Measurements from ENCODE around the gene VWDE.

VWDE gene

DNA sequence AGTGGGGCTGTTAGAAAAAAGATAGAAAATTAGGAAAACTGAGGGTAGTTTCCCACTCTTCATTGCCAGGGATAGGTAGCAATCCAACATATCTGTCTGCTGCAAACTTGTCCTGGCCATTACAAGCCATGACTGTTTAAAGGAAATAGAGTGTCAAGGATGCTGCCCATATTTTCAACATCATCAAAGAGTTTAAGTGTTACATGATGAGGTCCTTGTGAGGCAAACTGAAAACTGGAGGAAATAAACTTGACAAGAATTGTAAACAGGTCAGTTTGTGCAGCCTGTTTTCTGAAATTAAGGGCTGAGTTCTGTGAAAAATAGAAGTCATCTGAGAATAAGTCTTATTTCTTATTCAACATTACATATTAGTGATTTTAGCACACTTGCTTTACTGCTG, 78.0 kb downstream of the VWDE start:
- DNase-seq = no peak

DNA sequence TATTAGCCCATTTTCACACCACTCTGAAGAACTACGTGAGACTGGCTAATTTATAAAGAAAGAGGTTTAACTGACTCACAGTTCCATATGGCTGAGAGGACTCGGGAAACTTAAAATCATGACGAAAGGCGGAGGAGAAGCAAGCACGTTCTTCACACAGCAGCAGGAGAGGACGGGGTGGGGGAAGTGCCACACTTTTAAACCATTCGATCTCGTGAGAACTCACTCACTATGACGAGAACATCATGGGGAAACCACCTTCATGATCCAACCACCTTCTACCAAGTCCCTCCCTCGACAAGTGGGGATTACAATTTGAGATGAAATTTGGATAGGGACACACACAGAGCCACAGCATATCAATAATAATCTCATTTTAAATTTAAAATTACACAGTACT, 80.2 kb downstream of the VWDE start:
- no peak for DNase-seq

DNA sequence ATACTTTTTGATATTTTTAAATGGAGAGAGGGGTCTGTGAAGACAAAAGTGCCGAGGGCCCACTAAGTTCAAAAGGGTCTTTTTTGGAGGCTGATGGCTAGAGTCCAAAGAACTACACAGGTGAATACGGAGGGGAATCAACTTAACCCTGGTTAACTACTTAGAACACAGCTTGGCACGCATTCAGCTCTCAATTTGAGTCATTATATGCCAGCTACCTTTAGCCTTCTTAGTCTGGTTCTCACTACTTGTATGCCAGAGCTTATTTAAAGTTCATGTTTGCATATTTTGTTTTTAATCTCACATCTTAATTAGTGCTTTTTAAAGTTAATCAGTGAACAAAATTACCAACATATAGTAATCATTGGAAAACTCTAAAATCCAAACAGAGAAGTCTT, 80.8 kb downstream of the VWDE start:
- DNase-seq = no peak

DNA sequence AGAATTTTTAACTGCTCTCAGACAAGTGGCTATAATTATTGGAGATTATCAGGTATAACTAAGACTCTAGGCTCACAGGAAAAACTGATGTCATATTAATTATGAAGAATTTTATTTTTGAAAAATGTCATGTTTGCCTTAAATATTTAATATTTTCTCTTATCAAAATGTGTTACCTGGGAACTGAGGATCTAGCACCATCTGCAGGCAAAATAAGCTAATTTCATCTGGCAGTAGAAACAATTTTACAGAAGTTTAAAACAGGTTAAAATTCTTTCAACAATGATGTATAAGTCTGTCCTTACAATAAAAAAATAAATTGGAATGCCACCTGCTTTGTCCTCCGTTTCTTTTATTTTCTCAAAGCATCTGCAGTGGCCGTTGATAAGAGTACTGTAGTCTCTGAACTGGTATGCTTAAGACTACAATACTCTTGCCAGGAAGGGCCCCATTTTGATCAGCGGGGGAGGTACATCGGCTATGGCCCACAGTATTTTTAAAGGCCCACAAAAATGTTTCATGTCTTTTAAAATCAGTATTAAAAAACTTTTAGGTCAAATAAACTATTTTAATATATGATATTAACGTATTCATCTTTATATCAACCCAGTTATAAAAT, 81.3 kb downstream of the VWDE start:
- no peak for DNase-seq

DNA sequence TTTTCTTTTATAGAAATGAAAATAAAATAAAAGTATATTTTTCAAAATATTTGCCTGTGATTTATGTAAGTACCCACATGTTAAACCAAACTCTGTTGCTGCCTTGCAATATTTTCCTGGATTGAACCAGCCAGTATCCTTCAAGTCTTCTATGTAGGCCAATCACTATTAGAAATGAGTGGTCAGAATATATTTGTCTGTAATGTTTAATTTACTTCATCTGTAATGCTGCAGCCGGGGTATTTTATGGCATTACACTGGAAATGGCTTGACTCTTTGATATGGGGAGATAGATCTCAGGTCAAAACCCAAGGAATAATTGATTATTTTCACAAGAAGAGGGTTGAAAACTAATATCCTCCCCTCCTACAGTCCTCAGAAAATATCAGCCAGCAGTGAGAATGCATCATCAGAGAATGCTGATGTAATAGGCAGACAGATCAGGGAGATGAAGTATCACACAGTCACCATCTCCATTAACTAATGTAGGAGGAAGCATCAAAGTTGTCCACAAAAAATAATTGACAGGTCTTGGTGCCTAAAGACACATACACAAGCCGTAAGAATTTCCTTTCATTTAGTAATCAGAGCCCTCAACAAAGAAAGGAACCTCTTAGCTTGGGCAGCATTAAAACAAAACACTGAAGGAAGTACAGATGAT, 82.5 kb downstream of the VWDE start:
- DNase-seq = no peak

DNA sequence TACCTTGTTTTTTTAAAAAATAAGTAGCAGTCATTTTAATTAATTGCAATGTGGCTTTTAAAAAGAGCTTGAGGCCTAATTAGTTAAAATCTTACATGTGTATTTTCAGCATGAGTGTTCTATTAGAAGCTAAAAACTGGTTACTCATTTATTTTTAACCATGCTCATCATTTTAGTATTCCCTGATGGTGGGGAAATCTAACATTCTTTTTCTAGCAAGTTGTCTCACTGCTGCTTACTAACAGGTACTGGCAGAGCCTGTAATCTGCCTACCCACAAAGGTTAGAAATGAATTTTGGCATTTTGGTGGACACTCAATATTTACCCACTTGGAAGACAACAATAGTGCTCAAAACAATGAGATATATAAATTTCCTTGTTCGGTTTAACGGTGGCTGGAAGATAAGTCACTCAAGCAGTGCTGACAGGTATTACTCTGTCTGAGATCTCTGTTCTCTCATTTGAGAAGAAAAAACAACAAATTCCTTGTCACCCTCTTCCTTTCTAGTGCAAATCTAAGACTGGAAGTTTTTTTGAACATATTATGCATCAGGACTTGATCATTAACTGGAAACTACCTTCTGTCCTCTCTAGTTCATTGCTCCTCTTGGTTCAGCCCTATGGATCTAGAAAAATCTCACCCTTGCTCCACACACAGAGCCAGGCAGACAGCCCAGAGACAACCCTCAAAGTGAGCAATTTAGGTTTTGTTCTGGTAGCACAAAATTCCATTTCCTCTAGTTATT, 83.3 kb downstream of the VWDE start:
- DNase-seq = no peak

DNA sequence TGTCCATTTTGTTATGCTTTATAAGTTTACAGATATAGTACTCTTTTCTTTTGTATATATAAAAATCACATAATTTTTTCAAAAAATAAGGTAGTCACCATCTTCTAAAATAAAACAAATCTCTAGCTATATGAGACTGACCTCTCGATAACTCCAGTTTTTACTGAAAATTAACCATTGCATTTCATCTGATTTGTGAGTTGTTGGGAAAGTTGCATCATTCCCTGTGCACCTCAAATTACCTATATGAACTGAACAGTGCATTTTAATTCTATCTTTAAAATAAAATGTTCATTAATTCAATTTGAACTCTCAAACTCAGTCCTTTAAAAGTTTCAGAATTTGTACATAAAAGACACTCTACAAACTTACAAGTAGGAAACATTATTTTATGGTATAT, 86.0 kb downstream of the VWDE start:
- DNase-seq = no peak

DNA sequence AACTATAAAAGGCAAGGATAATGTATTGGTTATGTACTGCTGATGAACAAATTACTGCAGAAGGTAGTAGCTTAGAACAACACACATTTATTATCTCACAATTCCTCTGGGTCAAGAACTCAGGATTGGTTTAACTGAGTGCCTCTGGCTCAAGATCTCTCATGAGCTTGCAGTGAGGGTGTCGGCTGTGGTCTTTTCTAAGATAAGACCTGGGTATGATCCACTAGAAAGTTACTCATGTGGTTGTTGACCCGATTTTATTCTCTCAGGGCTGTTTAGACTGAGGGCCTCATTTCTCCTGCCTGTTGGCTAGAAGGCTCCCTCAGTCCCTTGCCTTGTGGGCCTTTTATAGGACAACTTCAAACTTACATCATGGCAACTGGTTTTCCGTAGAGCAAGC, 86.7 kb downstream of the VWDE start:
- no peak for DNase-seq

DNA sequence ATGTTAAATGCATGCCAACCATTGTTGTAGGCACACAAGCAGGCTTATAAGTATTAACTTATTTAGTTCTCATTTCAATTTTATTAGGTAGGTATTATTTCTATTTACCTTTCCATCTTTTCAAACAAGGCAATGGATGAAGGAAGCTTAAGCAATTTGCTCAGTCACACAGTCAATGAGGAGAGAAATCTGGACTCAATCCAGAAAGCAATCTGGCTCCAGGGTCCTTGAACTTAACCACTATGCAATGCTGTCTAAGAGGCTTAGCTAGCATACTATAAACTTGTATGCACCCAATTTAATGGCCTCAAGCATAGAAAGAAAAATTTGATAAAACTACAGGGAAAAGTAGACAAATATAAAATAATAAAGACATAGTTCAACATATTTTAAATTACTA, 88.6 kb downstream of the VWDE start:
- DNase-seq = no peak

DNA sequence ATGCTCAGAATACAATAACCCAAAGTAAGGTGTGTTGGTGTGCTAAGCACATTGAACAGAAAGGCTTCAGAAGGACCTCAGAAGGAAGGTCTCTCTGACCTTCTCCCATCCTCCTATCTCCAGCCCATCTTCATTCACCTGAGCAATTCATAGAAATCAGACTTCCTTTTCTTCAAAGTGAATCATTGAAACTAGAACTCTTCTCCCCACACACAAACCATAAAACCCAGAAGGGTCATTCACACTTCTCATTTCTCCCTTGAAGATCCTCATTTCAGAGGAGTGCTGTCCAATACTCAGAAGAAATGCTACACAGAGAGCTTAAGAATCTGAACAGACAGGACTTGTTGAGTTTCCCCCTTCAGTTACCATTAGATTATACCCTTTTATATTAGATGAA, 89.5 kb downstream of the VWDE start:
- no peak for DNase-seq

DNA sequence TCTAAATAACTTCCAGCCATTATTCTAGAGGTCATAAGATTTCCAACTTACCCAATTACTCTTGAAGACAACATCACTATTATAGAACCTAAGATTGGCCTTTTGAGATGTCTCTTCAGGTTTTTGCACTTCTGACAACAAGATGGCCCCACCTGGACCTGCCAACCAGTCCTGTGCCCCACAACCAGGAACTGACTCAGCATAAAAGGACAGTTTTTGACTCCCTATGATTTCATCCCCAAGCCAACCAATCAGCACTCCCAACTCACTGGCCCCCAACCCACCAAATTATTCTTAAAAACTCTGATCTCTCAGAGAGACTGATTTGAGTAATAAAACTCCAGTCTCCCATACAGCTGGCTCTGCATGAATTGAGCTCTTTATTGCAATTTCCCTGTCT, 98.2 kb downstream of the VWDE start:
- no peak for DNase-seq

DNA sequence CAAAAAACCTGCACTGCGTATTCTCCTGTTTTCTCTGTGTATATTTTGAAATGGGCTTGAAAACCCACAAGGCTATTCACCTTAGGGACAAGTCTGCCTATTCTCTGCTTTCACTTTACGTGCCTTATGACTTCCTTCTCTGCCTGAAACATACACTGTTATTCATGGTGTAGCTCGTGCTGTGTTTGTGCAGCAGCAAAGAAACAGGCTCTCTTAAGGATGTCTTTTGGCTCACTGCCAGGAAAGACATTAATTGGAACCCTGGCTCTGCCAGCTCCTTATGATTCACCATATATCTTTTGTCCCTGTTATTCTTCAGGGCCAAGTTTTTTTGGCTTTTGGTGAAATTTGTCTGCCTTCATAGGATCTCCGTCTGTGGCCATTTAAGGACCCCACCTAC, 100.2 kb downstream of the VWDE start:
- DNase-seq = no peak

DNA sequence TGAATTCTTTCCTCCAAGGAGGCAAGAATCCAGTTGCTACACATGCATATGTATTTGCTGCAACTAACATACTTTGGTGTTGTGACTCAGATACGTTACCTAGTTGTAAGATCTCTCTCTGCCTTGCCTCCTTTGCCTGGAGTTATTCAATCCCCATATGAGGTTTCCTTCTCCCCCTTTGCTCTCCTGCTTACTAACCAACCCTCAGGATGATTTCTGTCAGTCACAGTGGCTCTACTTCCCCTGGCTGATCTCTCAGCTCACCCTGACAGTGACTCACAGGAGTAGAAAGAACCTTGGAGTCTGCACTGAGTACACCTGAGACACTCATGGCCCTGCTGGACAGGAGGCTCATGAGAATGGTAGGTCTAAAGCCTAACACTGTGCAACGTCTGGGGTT, 100.6 kb downstream of the VWDE start:
- DNase-seq = no peak

DNA sequence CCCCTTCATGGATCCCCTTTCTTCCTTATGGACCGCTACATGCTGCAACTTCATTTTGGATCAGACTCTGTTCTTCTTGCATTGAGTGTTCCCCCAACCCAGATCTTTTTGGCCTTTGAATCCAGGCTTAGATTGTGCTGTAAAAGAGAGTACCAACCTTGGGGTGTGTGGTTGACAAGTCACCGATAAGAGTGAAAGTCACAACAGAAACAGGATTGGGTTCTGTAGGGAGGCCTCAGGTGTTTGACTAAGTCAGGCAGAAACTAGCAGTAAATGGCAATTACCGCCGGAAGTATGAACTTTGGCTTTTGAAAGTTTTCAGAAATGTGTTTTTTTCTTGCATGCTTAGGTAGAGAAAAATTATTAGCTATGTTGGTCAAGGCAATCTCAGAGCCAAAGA, 103.2 kb downstream of the VWDE start:
- DNase-seq = no peak

DNA sequence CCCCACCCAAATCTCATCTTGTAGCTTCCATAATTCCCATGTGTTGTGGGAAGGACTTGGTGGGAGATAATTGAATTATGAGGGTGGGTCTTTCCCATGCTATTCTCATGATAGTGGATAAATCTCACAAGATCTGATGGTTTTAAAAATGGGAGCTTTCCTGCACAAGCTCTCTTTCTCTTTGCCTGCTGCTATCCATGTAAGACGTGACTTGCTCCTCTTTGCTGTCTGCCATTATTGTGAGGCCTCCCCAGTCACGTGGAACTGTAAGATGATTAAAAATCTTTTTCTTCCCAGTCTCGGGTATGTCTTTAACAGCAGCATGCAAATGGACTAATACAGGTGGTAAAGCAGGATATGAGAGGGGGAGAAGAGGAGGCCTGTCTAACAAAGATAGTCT, 104.3 kb downstream of the VWDE start:
- no peak for DNase-seq

DNA sequence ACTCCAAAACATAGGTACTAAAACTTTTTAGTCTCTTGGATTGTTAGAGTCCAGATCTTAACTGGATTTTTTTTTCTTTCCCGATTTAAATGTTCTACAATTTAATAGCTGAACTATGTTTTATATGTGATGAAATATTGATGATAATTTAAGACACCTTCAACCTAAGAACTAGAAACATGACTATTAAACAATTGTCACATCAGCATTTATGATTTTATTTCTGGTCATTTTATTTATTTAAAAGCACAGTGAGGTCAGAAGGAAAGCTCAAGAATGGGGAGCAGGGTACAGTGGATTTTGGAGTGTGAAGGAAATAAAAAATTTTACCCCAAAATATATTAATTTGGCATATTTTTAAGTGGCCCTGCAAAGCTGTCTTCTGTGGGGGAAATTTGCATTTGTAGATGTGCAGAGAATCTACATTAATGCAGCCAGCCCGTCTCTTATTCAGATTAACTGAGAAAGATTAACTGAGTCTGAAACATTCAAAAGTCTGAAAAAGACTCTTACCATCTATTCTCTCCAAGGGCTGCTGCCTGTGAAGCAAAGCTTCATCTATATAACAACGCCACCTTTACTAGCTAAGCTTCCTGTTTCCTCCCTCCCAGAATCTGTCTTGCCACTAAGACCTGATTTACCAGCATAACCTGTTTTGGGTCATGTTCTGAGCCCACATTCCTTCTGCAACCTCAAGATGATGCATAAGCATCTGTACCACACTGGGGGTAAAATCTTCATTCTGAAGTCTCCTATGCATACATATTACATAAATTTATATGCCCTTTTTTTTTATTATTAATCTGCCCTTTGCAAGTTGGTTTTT, 106.2 kb downstream of the VWDE start:
- DNase-seq = no peak

DNA sequence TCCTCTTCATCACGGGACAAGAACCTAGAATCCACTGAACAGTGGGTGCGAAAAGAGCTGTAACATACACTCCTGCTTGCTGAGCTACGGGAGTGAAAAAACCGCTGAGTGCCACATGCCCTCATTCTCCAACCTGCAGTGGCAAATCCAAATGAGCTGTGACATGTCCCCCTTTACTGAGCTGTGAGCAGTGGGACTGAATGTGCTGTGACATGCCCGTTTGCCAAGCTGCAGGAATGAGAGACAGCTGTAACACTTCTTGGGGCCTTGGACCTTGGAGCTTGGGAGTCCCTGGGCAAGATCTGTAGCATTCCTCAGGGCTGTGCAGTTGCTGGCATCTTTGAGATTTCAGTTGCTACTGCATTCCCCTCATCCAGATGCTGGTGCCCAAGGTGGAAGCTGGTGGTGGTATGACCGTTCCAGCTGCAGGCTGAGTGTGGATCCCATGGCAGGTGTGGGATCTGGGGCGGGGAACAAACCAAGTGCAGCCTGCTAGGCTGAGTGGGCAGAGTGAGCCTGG, 107.6 kb downstream of the VWDE start:
- DNase-seq = no peak

DNA sequence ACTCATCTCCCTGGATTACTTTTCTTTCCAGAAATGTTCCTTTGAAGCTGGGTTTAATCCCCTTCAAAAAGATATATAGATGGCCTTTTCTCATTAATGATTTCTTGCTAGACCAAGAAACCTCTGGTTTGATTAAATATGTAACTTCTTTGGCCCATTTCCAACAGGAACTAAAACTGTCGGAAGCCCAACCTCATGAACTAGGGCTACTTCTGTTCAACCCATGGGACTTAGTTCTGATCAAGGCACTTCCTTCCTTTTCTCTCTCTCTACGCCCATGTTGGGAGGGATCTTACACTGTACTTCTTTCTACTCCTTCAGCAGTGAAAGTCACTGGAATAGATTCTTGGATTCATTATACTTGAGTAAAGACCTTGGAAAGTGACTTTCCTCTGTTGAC, 109.0 kb downstream of the VWDE start:
- no peak for DNase-seq

DNA sequence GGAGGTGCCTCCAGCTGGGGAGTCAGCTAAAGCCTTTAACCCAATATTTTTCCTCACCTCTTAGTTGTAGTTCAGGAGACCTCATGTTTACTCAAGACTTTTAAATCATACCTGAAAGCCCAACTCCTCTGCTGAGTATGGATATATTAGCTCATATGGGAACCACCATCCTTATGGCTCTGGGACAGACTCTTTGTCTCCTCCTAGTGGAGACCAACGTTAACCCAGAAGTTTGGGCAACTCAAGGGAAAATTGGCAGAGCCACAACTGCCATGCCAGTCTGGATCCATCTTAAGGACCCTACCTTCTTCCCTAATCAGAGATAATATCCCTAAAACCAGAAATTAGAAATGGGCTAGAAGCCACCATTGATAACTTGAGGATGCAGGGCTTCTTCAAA, 111.8 kb downstream of the VWDE start:
- DNase-seq = no peak

DNA sequence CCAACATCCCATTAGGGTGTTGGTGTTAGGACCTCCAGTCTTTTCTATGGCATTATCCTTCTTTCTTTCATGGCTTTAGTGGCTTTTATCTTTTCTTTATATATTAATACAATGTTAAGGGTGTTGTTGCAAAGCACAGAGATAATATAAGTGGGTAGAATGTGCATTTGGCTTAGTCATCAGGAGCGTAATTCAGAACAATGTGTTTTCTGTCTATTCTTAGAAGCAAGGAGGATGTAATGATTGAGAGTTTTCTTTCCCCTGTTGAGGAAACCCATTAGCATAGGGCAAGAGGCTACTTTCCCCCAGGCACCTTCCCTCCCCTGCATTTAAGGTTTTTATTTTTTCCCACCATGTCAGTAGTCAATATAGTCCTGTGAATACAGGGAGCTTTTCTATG, 112.9 kb downstream of the VWDE start:
- no peak for DNase-seq

DNA sequence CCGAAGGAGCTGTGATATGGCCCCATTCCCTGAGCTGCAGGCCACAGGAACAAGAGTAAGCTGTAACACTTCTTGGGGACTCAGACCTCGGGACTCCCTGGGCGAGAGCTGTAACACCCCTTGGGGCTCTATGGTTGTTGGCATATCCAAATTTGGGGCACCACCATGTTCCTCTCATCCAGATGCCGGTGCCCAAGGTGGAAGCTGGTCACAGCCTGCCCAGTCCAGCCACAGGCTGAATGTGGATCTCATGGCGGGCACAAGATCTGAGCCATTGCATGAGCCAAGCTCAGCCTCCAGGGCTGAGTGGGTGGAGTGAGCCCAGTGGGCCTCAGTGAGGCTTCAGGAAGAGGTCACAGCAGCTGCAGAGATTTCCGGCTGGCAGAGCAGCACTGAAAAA, 113.7 kb downstream of the VWDE start:
- DNase-seq = no peak

DNA sequence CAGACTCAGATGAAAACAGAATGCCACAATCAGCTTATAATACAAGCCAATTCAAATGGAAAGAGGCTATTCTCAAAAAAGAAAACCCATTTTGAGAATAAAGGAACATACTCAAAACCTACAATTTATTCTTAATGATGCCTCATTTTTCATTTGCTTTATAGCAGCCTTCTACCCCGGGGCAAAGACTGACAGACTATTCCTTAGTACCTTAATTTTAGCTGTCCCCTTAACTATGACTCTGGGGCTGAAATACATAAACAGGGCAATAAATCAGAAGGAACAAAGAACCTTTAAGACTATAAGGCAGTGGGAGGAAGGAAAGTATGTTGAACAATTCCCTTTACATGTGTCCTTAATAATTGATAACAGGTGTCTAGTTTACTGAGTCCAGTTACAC, 115.8 kb downstream of the VWDE start:
- no peak for DNase-seq

DNA sequence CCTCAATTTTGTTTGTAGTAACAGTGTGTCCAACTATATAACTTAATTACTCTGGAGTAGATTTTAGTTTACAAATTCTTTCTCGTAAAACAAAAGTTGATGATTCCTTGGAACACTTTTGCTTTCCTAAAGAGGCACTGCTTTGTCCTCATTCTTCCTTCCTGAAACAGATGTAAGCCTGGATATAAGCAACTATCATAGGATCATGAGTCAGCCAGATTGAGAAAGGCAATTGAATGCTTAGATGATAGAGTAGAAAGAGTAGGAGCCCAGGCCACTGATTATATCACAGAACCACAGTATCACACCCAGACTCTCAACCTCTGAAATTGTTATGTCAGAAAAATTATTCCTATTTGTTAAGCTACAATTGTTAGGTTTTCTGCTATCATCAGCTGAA, 122.6 kb downstream of the VWDE start:
- no peak for DNase-seq
